GM12892 (cell line): ENCODE results near the gene CHKA.

Source experiments
- POLR2A ChIP-seq: IDR thresholded peaks from 2 replicates; pipeline ENCODE4 v1.6.1; 2011; ENCODE audit warnings: low read depth, low read length, control low read depth
- POLR2AphosphoS5 ChIP-seq: IDR thresholded peaks from 2 replicates; pipeline ENCODE4 v1.6.1; 2011; ENCODE audit warnings: low read depth, low read length, control low read depth
- TAF1 ChIP-seq: IDR thresholded peaks from 2 replicates; pipeline ENCODE4 v1.6.1; 2011; ENCODE audit warnings: low read depth, mild to moderate bottlenecking, control low read depth, low read length, borderline replicate concordance

DNA sequence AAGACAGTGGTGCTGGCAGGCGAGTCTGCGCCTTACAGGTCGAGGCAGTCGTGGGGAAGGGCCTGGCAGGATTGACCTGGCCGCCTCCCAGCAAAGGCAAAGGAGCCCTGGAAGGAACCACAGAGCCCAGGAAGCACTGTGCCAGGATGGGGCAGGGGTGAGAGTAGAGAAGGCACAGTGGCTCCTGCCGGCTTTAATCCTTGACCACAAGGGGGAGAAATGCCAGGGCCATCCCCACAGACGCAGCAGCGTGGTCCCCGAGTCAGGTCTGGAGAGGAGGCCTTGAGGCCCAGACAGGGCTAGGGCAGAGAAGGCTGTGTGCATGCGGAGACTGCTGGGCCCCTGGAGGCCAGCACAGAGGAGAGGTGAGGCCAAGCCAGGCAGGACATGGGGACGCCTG lies 100.6 kb downstream of the CHKA start:
- TF ChIP-seq POLR2A, result no peak
- no peak for TF ChIP-seq POLR2AphosphoS5
- no peak for TF ChIP-seq TAF1
